ENCODE results near the gene IFITM1. TPM values are rescaled to one million over a fixed set of nuclear protein-coding genes. Genes with fewer than 3 reads are reported as not detected.

Gene IFITM1
- total RNA-seq, 1 experiment from 2014 or later, result 4.8 TPM

DNA sequence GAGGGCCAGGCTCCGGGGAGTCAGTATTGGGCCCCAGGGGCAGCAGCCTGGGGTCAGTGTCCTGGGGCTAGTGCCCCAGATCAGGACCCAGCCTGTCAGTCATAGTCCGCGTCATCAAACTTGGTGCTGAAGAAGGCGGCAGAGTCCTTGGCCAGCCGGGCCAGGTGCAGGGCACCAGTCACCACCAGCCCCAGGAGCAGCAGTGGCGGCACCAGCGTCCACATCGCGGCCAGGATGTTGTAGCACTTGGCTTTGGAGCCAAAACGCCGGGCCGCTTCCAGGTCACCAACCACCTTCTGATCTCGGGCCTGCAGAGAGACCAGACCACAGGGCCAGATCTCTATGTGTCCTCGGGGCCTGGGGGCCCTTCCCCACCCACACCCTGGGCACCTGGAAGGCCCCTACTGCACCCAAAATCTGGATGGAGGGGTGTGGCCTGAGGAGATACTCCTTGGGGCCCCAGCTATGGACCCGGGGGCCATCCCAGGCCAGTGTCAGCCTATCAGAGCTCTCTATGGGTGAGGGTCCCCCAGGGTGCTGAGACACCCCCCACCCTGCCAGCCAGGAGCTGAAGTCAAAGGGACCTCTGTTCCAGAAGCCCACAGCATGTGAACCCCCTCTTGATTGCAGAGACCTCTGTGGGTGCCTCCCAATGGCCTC is 15.3 kb upstream of the IFITM1 start:
- Mint-ChIP-seq H3K4me3 (ENCODE audit: unreplicated experiment) (no peak overlapping the region), H3K36me3 (ENCODE audit: insufficient read depth, unreplicated experiment) (no peaks in the 10 kb centered on the region), H3K27ac (ENCODE audit: low read depth, unreplicated experiment) (no peak overlapping the region), H3K9me3 (ENCODE audit: unreplicated experiment) (no peaks in the 10 kb centered on the region), H3K27me3 (ENCODE audit: insufficient read depth, unreplicated experiment) (no peaks in the 10 kb centered on the region), H3K4me1 (ENCODE audit: insufficient read depth, unreplicated experiment) (peaks cover 7% of the 10 kb centered on the region)
- intact Hi-C loops (cut with micrococcal nuclease), result no loop called here
- ChIA-PET CTCF (interaction anchor here (0.6 kb wide), 2 partner anchors 9 to 904 kb away, joined by 3 to 4 read pairs; no protein-coding TSS in a partner anchor), POLR2A (interaction anchor here (1.0 kb wide), 1 partner anchor 83 kb away, joined by 3 read pairs; no protein-coding TSS in a partner anchor)
- DNase-seq (ENCODE audit: unreplicated experiment), result no peak
- TF ChIP-seq, protein P1, sequence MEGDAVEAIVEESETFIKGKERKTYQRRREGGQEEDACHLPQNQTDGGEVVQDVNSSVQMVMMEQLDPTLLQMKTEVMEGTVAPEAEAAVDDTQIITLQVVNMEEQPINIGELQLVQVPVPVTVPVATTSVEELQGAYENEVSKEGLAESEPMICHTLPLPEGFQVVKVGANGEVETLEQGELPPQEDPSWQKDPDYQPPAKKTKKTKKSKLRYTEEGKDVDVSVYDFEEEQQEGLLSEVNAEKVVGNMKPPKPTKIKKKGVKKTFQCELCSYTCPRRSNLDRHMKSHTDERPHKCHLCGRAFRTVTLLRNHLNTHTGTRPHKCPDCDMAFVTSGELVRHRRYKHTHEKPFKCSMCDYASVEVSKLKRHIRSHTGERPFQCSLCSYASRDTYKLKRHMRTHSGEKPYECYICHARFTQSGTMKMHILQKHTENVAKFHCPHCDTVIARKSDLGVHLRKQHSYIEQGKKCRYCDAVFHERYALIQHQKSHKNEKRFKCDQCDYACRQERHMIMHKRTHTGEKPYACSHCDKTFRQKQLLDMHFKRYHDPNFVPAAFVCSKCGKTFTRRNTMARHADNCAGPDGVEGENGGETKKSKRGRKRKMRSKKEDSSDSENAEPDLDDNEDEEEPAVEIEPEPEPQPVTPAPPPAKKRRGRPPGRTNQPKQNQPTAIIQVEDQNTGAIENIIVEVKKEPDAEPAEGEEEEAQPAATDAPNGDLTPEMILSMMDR (IDR thresholded peaks at IDR 0.05; ENCODE audit: unreplicated experiment), result no peak
- no TSS peak for BruUV-seq (replicated peaks)

GRCh38 chr11:299081-299891 is 14.6 kb upstream of the IFITM1 start, which contains the start of gene IFITM5:
Gene IFITM5 (minus strand): TSS chr11:299526. CDS start chr11:299490, 36 bp downstream.
- H3K27me3 Mint-ChIP-seq (ENCODE audit: insufficient read depth, unreplicated experiment), result no peaks in the 10 kb centered on the region
- H3K4me1 Mint-ChIP-seq (ENCODE audit: insufficient read depth, unreplicated experiment), result peaks cover 7% of the 10 kb centered on the region
- H3K27ac Mint-ChIP-seq (ENCODE audit: low read depth, unreplicated experiment), result no peak within 1 kb of the TSS
- no TSS peak for BruUV-seq (replicated peaks)
- no peak within 1 kb of the TSS for H3K4me3 Mint-ChIP-seq (ENCODE audit: unreplicated experiment)
- no peaks in the 10 kb centered on the region for H3K9me3 Mint-ChIP-seq (ENCODE audit: unreplicated experiment)
- no peak for DNase-seq (ENCODE audit: unreplicated experiment)
- ChIA-PET POLR2A (interaction anchor here (1.0 kb wide), 1 partner anchor 84 kb away, joined by 3 read pairs; no protein-coding TSS in a partner anchor), CTCF (interaction anchor here (0.6 kb wide), 1 partner anchor 10 kb away, joined by 3 read pairs; no protein-coding TSS in a partner anchor)
- intact Hi-C loops (cut with micrococcal nuclease), result no loop called here
- TF ChIP-seq, protein P1 (IDR thresholded peaks at IDR 0.05; ENCODE audit: unreplicated experiment), result no peak
- no peaks in the 10 kb centered on the region for H3K36me3 Mint-ChIP-seq (ENCODE audit: insufficient read depth, unreplicated experiment)

DNA sequence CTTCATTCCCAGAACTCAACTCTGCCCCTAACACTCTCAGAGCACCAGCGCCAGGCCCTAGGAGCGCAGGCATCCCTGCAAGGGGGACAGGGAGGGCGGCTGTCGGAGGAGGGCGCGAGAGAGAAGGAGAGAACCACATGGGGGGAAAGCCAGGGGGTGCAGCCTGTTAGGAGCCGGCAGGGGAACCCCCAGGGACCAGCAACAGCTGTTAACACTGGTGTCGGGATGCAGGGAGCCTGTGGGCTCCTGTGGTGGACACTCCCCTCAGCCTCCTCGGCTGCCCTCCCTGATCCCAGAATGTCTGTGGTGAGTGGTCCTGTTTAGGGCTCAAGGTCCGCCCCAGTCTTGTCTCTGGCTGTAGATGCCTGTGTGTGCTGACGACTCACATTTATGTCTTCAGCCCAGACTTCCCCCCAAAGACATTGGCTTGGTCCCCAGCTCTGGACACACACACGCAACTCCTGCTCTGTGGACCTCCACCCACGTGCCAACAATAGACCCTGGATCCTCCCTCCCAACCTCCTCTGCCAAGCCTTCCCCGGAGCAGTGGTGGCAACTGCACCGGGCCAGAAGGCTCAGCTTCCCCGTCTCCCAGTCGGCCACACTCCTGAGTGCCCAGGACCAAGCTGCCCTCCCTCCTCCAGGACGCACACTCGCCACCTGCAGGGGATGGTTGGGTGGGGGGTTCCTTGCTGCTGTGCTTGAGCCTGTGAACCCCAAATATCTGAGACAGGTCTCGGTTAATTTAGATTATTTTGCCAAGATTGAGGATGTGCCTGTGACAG is 13.7 kb upstream of the IFITM1 start:
- no peak for DNase-seq (ENCODE audit: unreplicated experiment)
- no peak overlapping the region for H3K4me3 Mint-ChIP-seq (ENCODE audit: unreplicated experiment)
- ChIA-PET CTCF (interaction anchor here (0.8 kb wide), 1 partner anchor 94 kb away, joined by 3 read pairs; no protein-coding TSS in a partner anchor), POLR2A (interaction anchor here (0.7 to 1.7 kb wide), 3 partner anchors 7 to 13 kb away, joined by 3 read pairs; no protein-coding TSS in a partner anchor)
- no peaks in the 10 kb centered on the region for H3K36me3 Mint-ChIP-seq (ENCODE audit: insufficient read depth, unreplicated experiment)
- peaks cover 7% of the 10 kb centered on the region for H3K4me1 Mint-ChIP-seq (ENCODE audit: insufficient read depth, unreplicated experiment)
- no peak overlapping the region for H3K27ac Mint-ChIP-seq (ENCODE audit: low read depth, unreplicated experiment)
- no peaks in the 10 kb centered on the region for H3K9me3 Mint-ChIP-seq (ENCODE audit: unreplicated experiment)
- intact Hi-C loops (cut with micrococcal nuclease), result no loop called here
- TF ChIP-seq, protein P1 (IDR thresholded peaks at IDR 0.05; ENCODE audit: unreplicated experiment), result no peak
- no peaks in the 10 kb centered on the region for H3K27me3 Mint-ChIP-seq (ENCODE audit: insufficient read depth, unreplicated experiment)
- BruUV-seq (replicated peaks), result no TSS peak
